Caco-2 (cell line): ENCODE data around the gene TDG. TPM values are rescaled to one million over a fixed set of nuclear protein-coding genes. Genes with fewer than 3 reads are reported as not detected.

Source experiments
- BruUV-seq: library from RNA; stranded (reverse); fragments of 400-500 nt; replicated peaks from 2 replicates; lab custom pipeline; 2021; lab: Mats Ljungman, UMichigan
- CTCF ChIA-PET: fragments of 300-600 bp; sonication (Branson Sonifier 250); formaldehyde crosslinking; loops from one replicate; lab custom pipeline; 2022; ENCODE audit warnings: antibody characterized with exemption; lab: Charles Lee
- POLR2A ChIA-PET: fragments of 300-600 bp; sonication (Branson Sonifier 250); formaldehyde crosslinking; loops from one replicate; lab custom pipeline; 2022; ENCODE audit warnings: antibody characterized with exemption; lab: Charles Lee
- DNase-seq, 2 experiments: peaks; one replicate each; pipeline versions ENCODE4 v3.0.0 to v3.0.0-alpha.2; 2020 to 2022
- H3K27me3 ChIP-seq: replicated peaks from 2 replicates; pipeline ENCODE4 v1.6.0; 2011; ENCODE audit warnings: low read length; ENCODE audit not compliant: control insufficient read depth, insufficient read depth
- H3K36me3 ChIP-seq: 2 replicates; pipeline ENCODE4 v1.5.1; 2011; ENCODE audit warnings: low read length; ENCODE audit not compliant: control insufficient read depth, insufficient read depth
- H3K4me1 ChIP-seq: fragments of 250-450 bp; sonication (Bioruptor Pico); 2 replicates; pipeline ENCODE4 v1.5.1; 2020; ENCODE audit warnings: mild to moderate bottlenecking
- H3K4me3 ChIP-seq: 2 replicates; pipeline ENCODE4 v1.5.1; 2011; ENCODE audit warnings: low read depth, mild to moderate bottlenecking, control low read depth, low read length
- H3K9me3 ChIP-seq: fragments of 250-450 bp; sonication (Bioruptor Pico); 2 replicates; pipeline ENCODE4 v1.5.1; 2020; ENCODE audit warnings: mild to moderate bottlenecking, moderate library complexity
- H3K27ac Mint-ChIP-seq: one replicate; pipeline ENCODE4 v1.8.0; 2022; ENCODE audit warnings: mixed read lengths; ENCODE audit not compliant: unreplicated experiment
- H3K27me3 Mint-ChIP-seq: one replicate; pipeline ENCODE4 v1.8.0; 2022; ENCODE audit warnings: mixed read lengths; ENCODE audit not compliant: insufficient read depth, unreplicated experiment
- H3K36me3 Mint-ChIP-seq: one replicate; pipeline ENCODE4 v1.8.0; 2022; ENCODE audit warnings: mild to moderate bottlenecking, mixed read lengths; ENCODE audit not compliant: insufficient read depth, unreplicated experiment
- H3K4me1 Mint-ChIP-seq: one replicate; pipeline ENCODE4 v1.8.0; 2022; ENCODE audit warnings: low read depth, mixed read lengths; ENCODE audit not compliant: unreplicated experiment
- H3K4me3 Mint-ChIP-seq: one replicate; pipeline ENCODE4 v1.8.0; 2022; ENCODE audit warnings: mild to moderate bottlenecking, moderate library complexity, mixed read lengths; ENCODE audit not compliant: unreplicated experiment
- H3K9me3 Mint-ChIP-seq: one replicate; pipeline ENCODE4 v1.8.0; 2022; ENCODE audit warnings: mixed read lengths; ENCODE audit not compliant: unreplicated experiment
- CTCF ChIP-seq, 2 experiments: fragments of 200-600 bp in 1 of 2; IDR thresholded peaks; 1 replicate in 1 of 2; 2 replicates in 1 of 2; pipeline versions ENCODE4 v1.5.1 to v1.8.0; 2011 to 2022; ENCODE audit warnings: antibody characterized with exemption in 1 of 2, control low read depth in 1 of 2, inconsistent platforms in 1 of 2, low read depth in 1 of 2, low read length in 1 of 2, mild to moderate bottlenecking in 1 of 2, moderate library complexity in 1 of 2; ENCODE audit not compliant: insufficient read depth in 1 of 2, severe bottlenecking in 1 of 2, unreplicated experiment in 1 of 2
- intact Hi-C: fragments of 100-400 bp; cut with micrococcal nuclease; formaldehyde crosslinking; loops from one replicate; pipeline ENCODE4 v1.10.0; 2022; ENCODE audit not compliant: unreplicated experiment
- total RNA-seq: library from RNA; stranded (reverse); gene quantifications from 2 replicates; pipeline ENCODE4 v1.2.3, GENCODE V29; 2022

The TDG gene
- total RNA-seq, 1 experiment from 2014 or later: 29.5 TPM

- Mint-ChIP-seq H3K4me3 (no peak overlapping the region), H3K4me1 (peaks cover 7% of the 10 kb centered on the region), H3K9me3 (no peaks in the 10 kb centered on the region), H3K27ac (no peak overlapping the region), H3K27me3 (no peaks in the 10 kb centered on the region), H3K36me3 (peaks cover 57% of the 10 kb centered on the region)
- intact Hi-C loops: no loop called here
- no peak for TF ChIP-seq CTCF (IDR thresholded peaks at IDR 0.05; ENCODE audit: insufficient read depth in 1 of 2, low read depth in 1 of 2, low read length in 1 of 2, severe bottlenecking in 1 of 2, unreplicated experiment in 1 of 2)
- H3K4me1 ChIP-seq: peaks cover 4% of the 10 kb centered on the region
- ChIA-PET CTCF (no interaction called here), POLR2A (no interaction called here)
- no peaks in the 10 kb centered on the region for H3K27me3 ChIP-seq
- H3K4me3 ChIP-seq: no peak overlapping the region
- no peaks in the 10 kb centered on the region for H3K9me3 ChIP-seq
- H3K36me3 ChIP-seq: peaks cover 3% of the 10 kb centered on the region
- no peak for DNase-seq
- no TSS peak for BruUV-seq
Measured at GRCh38 chr12:103952497-103952896, 13.2 kb upstream of the TDG start.

GRCh38 chr12:103955811-103956508 lies 9.7 kb upstream of the TDG start:
- POLR2A ChIA-PET: interaction anchor here (0.6 to 2.4 kb wide), 4 partner anchors 10 to 109 kb away, joined by 3 to 28 read pairs (median 9); partner anchors contain the start of genes HCFC2, HSP90B1 and TDG
- no peaks in the 10 kb centered on the region for H3K9me3 ChIP-seq
- BruUV-seq: no TSS peak
- intact Hi-C loops: no loop called here
- H3K4me3 Mint-ChIP-seq: peak overlapping the region; percentile 79
- H3K27me3 ChIP-seq: no peaks in the 10 kb centered on the region
- DNase-seq: no peak
- peaks cover 32% of the 10 kb centered on the region for H3K36me3 Mint-ChIP-seq
- H3K4me3 ChIP-seq: peak overlapping the region; percentile 97
- H3K9me3 Mint-ChIP-seq: no peaks in the 10 kb centered on the region
- peaks cover 3% of the 10 kb centered on the region for H3K36me3 ChIP-seq
- H3K4me1 Mint-ChIP-seq: peaks cover 18% of the 10 kb centered on the region
- peak overlapping the region; percentile 97 for H3K27ac Mint-ChIP-seq
- TF ChIP-seq CTCF (IDR thresholded peaks at IDR 0.05; ENCODE audit: insufficient read depth in 1 of 2, low read depth in 1 of 2, low read length in 1 of 2, severe bottlenecking in 1 of 2, unreplicated experiment in 1 of 2): no peak
- H3K27me3 Mint-ChIP-seq: no peaks in the 10 kb centered on the region
- CTCF ChIA-PET: interaction anchor here (1.0 kb wide), 1 partner anchor 10 kb away, joined by 3 read pairs; the partner anchor contains the start of gene TDG
- peaks cover 4% of the 10 kb centered on the region for H3K4me1 ChIP-seq

GRCh38 chr12:103956509-103957027 lies 9.1 kb upstream of the TDG start:
- BruUV-seq: TSS peak; percentile 27
- Mint-ChIP-seq H3K36me3 (peaks cover 32% of the 10 kb centered on the region), H3K4me1 (peaks cover 18% of the 10 kb centered on the region), H3K27ac (peak overlapping the region; percentile 97), H3K4me3 (peak overlapping the region; percentile 79), H3K9me3 (no peaks in the 10 kb centered on the region), H3K27me3 (no peaks in the 10 kb centered on the region)
- ChIA-PET POLR2A (interaction anchor here (0.6 to 2.4 kb wide), 4 partner anchors 9 to 108 kb away, joined by 3 to 28 read pairs (median 9); partner anchors contain the start of genes HCFC2, HSP90B1 and TDG), CTCF (interaction anchor here (1.0 kb wide), 1 partner anchor 9 kb away, joined by 3 read pairs; the partner anchor contains the start of gene TDG)
- Histone ChIP-seq H3K4me1 (peaks cover 4% of the 10 kb centered on the region), H3K4me3 (peak overlapping the region; percentile 97), H3K9me3 (no peaks in the 10 kb centered on the region), H3K36me3 (peaks cover 3% of the 10 kb centered on the region), H3K27me3 (no peaks in the 10 kb centered on the region)
- peak; percentile 45 to 47 for DNase-seq
- intact Hi-C loops: loop anchor here (1.0 kb wide), 2 partner anchors 9 to 26 kb away; partner anchors contain the start of genes HSP90B1 and TDG
- TF ChIP-seq CTCF (IDR thresholded peaks at IDR 0.05; ENCODE audit: insufficient read depth in 1 of 2, low read depth in 1 of 2, low read length in 1 of 2, severe bottlenecking in 1 of 2, unreplicated experiment in 1 of 2): no peak
